Medulla oblongata (tissue), 1 donor: ENCODE measurements around the gene CACNA1S.

Source experiments
- DNase-seq: peaks from one replicate; pipeline ENCODE4 v3.0.0-alpha.2; 2015; ENCODE audit errors: extremely low spot score

The CACNA1S gene

GRCh38 chr1:201140235-201140940, 28.2 kb upstream of the CACNA1S start:
- no peak for DNase-seq

- no peak for DNase-seq
Measured at GRCh38 chr1:201139756-201140155, 27.5 kb upstream of the CACNA1S start.

- DNase-seq = no peak
Measured at GRCh38 chr1:201139306-201139705, 27.1 kb upstream of the CACNA1S start.

- DNase-seq = no peak
Measured at GRCh38 chr1:201138311-201138840, 26.1 kb upstream of the CACNA1S start.

GRCh38 chr1:201137579-201138310, 25.5 kb upstream of the CACNA1S start:
- peak; percentile 79 for DNase-seq

GRCh38 chr1:201137024-201137392, 24.8 kb upstream of the CACNA1S start:
- DNase-seq = no peak

GRCh38 chr1:201136355-201137023, 24.3 kb upstream of the CACNA1S start:
- no peak for DNase-seq

GRCh38 chr1:201134405-201134804, 22.2 kb upstream of the CACNA1S start:
- no peak for DNase-seq

GRCh38 chr1:201131398-201131797, 19.2 kb upstream of the CACNA1S start:
- DNase-seq = no peak

GRCh38 chr1:201128962-201129361, 16.7 kb upstream of the CACNA1S start:
- no peak for DNase-seq

- DNase-seq = no peak
Measured at GRCh38 chr1:201128476-201128875, 16.2 kb upstream of the CACNA1S start.

GRCh38 chr1:201127755-201128455, 15.7 kb upstream of the CACNA1S start:
- DNase-seq = no peak

GRCh38 chr1:201126832-201127754, 14.9 kb upstream of the CACNA1S start, which contains the start of gene ASCL5:
TSS of gene ASCL5 (minus strand) at chr1:201127184. CDS start at chr1:201115372, 11,812 bp downstream.
- DNase-seq = no peak

- no peak for DNase-seq
Measured at GRCh38 chr1:201126463-201126831, 14.2 kb upstream of the CACNA1S start.

GRCh38 chr1:201125800-201126199, 13.6 kb upstream of the CACNA1S start:
- no peak for DNase-seq

GRCh38 chr1:201125019-201125418, 12.8 kb upstream of the CACNA1S start:
- no peak for DNase-seq

GRCh38 chr1:201123866-201124265, 11.6 kb upstream of the CACNA1S start:
- DNase-seq = no peak

- DNase-seq = no peak
Measured at GRCh38 chr1:201122321-201122957, 10.2 kb upstream of the CACNA1S start.

- peak; percentile 38 for DNase-seq
Measured at GRCh38 chr1:201119206-201120197, 7.3 kb upstream of the CACNA1S start.
